BLaER1 (cell line): ENCODE measurements around the gene LRRC41.

Source experiments
- H3K27ac ChIP-seq: shearing (Covaris generic); formaldehyde crosslinking; 2 replicates; pipeline ENCODE4 v1.8.1; 2022
- H3K27me3 ChIP-seq: shearing (Covaris generic); formaldehyde crosslinking; 2 replicates; pipeline ENCODE4 v1.8.1; 2022
- H3K36me3 ChIP-seq: shearing (Covaris generic); formaldehyde crosslinking; 2 replicates; pipeline ENCODE4 v1.8.1; 2022
- H3K4me1 ChIP-seq: shearing (Covaris generic); formaldehyde crosslinking; 2 replicates; pipeline ENCODE4 v1.8.1; 2022
- H3K4me2 ChIP-seq: shearing (Covaris generic); formaldehyde crosslinking; 2 replicates; pipeline ENCODE4 v1.8.1; 2022
- H3K4me3 ChIP-seq: shearing (Covaris generic); formaldehyde crosslinking; 2 replicates; pipeline ENCODE4 v1.8.1; 2022
- H3K9ac ChIP-seq: shearing (Covaris generic); formaldehyde crosslinking; 2 replicates; pipeline ENCODE4 v1.8.1; 2022
- H3K9me3 ChIP-seq: shearing (Covaris generic); formaldehyde crosslinking; 2 replicates; pipeline ENCODE4 v1.8.1; 2022
- H4K20me1 ChIP-seq: shearing (Covaris generic); formaldehyde crosslinking; 2 replicates; pipeline ENCODE4 v1.8.1; 2022
- Cebpa-rat ChIP-seq: shearing (Covaris generic); IDR thresholded peaks from 2 replicates; pipeline ENCODE4 v1.8.1; 2022

The LRRC41 gene

DNA sequence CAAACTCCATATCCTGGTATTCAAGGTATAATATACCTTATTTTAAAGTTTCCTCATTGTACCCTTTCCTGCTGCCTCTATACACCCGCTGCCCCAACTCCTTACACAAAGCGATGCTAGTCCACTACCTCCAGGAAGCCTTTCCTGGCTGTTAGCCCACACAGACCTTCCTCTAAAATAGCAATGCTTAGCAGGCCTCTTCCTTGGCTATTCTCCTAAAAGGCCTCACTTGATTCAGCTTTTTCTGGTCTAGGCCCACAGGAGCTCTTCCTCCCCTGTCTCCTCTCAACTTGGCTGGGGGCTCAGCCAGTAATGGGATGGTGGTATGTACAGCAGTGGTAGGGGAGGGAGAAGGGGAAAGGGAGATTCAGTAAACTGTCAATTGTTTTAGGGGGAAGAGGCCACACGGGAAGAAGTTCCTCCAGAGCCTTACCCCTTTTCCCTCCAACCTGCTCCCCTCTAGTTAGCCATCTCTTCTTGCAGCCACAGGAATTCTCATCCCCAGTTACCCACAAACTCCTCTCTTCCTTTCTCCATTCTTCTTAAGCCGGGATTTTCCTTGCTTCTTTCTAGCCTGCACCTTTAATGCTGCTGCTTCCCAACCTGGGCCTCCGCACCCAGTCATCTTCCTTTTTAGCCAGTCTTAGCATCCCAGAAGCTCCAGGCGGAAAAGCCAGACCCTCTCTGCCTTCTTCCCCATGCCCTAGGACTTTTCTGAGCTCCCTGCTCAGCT, 2.6 kb downstream of the LRRC41 start:
- H3K4me3 ChIP-seq = peak overlapping the region; percentile 96
- no peaks in the 10 kb centered on the region for H3K27me3 ChIP-seq
- TF ChIP-seq Cebpa-rat = no peak
- peaks cover 36% of the 10 kb centered on the region for H3K36me3 ChIP-seq
- H3K4me2 ChIP-seq = peak overlapping the region; percentile 94
- peak overlapping the region; percentile 100 for H3K9ac ChIP-seq
- peaks cover 31% of the 10 kb centered on the region for H3K4me1 ChIP-seq
- no peaks in the 10 kb centered on the region for H3K9me3 ChIP-seq
- H3K27ac ChIP-seq = peak overlapping the region; percentile 99
- peaks cover 68% of the 10 kb centered on the region for H4K20me1 ChIP-seq

DNA sequence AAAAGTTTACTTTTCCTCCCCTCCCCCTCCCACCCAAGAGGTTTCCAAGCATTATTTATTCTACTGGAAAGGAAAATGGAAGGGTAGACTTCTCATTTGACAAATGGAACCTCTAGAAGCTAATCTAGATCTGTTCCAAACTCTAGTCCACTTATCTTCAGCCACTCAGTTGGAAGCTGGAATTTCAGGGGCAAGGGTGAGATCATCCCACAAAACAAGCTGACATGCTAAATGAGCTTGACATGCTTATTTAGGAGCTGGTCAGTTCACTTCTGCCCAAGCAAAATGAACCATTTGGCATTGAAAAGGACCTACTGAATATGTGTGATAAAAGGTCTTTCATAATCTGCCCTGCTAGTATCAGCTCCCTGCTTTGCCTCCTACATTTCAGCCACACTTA, 5.0 kb downstream of the LRRC41 start:
- Histone ChIP-seq H4K20me1 (peaks cover 52% of the 10 kb centered on the region), H3K4me2 (no peak overlapping the region), H3K9me3 (no peaks in the 10 kb centered on the region), H3K4me3 (no peak overlapping the region), H3K27me3 (no peaks in the 10 kb centered on the region), H3K4me1 (peaks cover 16% of the 10 kb centered on the region), H3K27ac (no peak overlapping the region), H3K9ac (no peak overlapping the region), H3K36me3 (peaks cover 60% of the 10 kb centered on the region)
- TF ChIP-seq Cebpa-rat = no peak

DNA sequence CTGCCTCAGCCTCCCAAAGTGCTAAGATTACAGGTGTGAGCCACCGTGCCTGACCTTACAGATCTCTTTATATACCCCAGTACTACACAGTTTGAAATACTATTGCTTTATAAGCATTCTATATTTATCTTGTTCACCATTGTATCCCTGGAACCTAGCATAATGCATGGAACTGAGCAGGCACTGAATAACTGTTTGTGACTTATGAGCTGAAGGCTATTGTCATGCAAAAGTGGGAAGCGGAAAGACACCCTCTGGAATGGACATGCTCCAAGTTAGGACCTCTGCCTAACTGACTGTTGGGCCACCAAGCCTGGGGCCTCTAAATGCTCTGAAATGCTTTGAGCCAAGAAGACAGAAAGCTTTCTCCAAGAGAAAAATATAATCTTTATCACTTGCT, 8.1 kb downstream of the LRRC41 start:
- no peak overlapping the region for H3K4me2 ChIP-seq
- H3K4me1 ChIP-seq = peaks cover 5% of the 10 kb centered on the region
- H3K27me3 ChIP-seq = no peaks in the 10 kb centered on the region
- H3K4me3 ChIP-seq = no peak overlapping the region
- H3K9ac ChIP-seq = no peak overlapping the region
- no peak overlapping the region for H3K27ac ChIP-seq
- no peak for TF ChIP-seq Cebpa-rat
- no peaks in the 10 kb centered on the region for H3K9me3 ChIP-seq
- H4K20me1 ChIP-seq = peaks cover 38% of the 10 kb centered on the region
- H3K36me3 ChIP-seq = peaks cover 87% of the 10 kb centered on the region

DNA sequence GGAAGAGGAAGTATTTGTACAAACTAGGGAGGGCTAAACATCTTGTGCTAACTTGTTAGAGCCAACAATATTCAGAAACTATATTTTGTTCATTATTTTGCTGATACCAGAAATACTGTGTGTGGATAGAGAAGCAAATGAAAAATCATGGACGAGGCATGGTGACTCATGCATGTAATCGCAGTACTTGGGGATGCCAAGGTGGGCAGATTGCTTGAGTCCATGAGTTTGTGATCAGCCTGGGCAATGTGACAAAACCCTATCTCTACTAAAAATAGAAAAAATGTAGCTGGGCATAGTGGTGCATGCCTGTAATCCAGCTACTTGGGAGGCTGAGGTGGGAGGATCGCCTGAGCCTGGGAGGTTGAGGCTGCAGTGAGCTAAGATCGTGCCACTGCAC, 13.4 kb downstream of the LRRC41 start:
- Histone ChIP-seq H3K9ac (no peak overlapping the region), H4K20me1 (peaks cover 31% of the 10 kb centered on the region), H3K36me3 (peaks cover 95% of the 10 kb centered on the region), H3K27ac (no peak overlapping the region), H3K4me1 (no peaks in the 10 kb centered on the region), H3K9me3 (no peaks in the 10 kb centered on the region), H3K4me3 (no peak overlapping the region), H3K27me3 (no peaks in the 10 kb centered on the region), H3K4me2 (no peak overlapping the region)
- no peak for TF ChIP-seq Cebpa-rat

DNA sequence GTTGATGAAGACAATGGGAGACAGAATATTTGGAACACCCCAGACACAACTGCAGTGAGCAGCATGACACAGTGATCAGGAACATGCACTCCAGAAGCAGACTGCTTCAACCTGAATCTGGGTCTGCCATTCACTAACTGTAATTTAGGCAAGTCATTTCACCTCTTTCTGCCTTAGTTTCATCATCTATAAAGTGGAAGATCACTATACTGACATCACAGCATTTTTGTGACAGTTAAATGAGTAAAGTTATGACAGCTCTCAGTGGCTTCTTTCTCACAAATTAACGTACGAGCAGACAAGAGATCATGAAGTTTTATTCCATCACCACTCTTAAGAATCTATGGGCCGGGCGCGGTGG, 14.3 kb downstream of the LRRC41 start:
- Histone ChIP-seq H3K27ac (no peak overlapping the region), H3K4me1 (no peaks in the 10 kb centered on the region), H3K4me3 (no peak overlapping the region), H3K27me3 (no peaks in the 10 kb centered on the region), H3K36me3 (peaks cover 95% of the 10 kb centered on the region), H3K9me3 (no peaks in the 10 kb centered on the region), H3K4me2 (no peak overlapping the region), H4K20me1 (peaks cover 40% of the 10 kb centered on the region), H3K9ac (no peak overlapping the region)
- TF ChIP-seq Cebpa-rat = no peak

DNA sequence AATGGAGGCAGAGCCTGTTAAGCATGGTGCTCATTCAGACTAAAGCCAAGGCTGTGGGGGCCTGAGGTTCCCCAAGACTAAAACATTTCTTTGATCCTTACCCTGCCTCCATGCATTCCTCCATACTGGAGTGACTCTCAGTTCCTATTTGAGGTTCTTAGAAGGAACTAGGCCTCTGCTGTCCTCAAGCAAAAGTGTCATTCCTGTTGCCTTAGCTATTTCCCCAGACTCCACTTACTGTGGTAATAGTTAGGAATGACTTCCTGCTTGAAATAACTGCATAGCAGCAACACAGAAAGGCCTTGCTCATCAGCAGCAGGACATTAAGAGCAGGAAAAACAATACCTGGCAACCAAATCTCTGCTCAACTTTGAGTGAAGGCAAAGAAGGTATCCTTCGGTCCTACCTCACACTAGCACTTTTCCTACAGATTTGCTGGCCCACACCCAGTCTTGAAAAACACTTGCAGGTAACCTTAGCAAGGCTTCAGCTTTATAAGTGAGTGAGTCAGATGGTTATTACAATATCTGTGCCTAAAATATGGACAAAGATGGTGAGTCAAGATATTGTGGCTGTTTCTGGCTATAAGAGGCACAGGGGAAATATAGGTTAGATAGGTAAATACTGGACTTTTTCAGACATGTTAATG, 14.8 kb downstream of the LRRC41 start:
- H3K9ac ChIP-seq = no peak overlapping the region
- H3K9me3 ChIP-seq = no peaks in the 10 kb centered on the region
- H3K27me3 ChIP-seq = no peaks in the 10 kb centered on the region
- H3K4me1 ChIP-seq = no peaks in the 10 kb centered on the region
- H4K20me1 ChIP-seq = peaks cover 44% of the 10 kb centered on the region
- H3K36me3 ChIP-seq = peaks cover 95% of the 10 kb centered on the region
- H3K27ac ChIP-seq = no peak overlapping the region
- no peak for TF ChIP-seq Cebpa-rat
- no peak overlapping the region for H3K4me2 ChIP-seq
- H3K4me3 ChIP-seq = no peak overlapping the region

DNA sequence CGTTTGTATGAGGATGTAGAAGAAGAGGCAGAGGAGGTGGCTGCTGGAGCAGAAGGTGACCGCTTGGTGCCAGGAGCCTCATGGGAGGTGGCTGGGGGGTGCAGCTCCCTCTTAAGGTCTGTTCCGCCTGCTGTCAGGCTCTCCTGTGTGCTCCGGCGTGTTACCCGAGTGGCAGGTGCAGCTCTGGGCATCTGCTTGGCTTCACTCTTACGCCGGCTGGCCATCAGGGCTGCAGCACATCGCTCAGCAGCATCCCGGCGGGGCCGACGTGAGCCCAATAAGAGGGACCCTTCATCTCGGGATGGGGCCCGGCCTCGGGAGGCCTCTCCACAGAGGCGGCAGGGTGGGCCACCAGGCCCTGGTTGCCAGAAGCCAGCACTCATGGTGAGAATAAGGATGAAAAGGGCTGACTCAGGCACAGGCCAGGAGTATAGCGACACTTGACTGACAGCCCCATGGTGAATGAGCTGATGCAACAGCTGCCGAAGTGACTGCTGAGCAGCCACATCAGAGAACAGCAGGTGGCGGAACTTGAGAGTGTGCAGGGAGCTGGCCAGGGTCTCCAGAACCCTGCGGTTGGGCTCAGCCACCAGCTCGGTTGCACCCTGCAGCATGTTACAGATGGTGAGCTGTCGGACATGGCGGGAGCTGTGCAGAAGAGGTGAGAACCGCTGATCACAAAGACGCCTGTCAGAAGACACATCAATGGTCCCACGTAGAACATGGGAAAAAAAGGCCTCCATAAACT, 17.5 kb downstream of the LRRC41 start:
- no peaks in the 10 kb centered on the region for H3K4me1 ChIP-seq
- 0 out of 2 replicates have a peak overlapping the region, but pooled peaks have one; percentile 26 for H3K27ac ChIP-seq
- no peak overlapping the region for H3K4me3 ChIP-seq
- no peak for TF ChIP-seq Cebpa-rat
- H3K27me3 ChIP-seq = no peaks in the 10 kb centered on the region
- no peak overlapping the region for H3K9ac ChIP-seq
- H3K9me3 ChIP-seq = no peaks in the 10 kb centered on the region
- peaks cover 46% of the 10 kb centered on the region for H4K20me1 ChIP-seq
- no peak overlapping the region for H3K4me2 ChIP-seq
- H3K36me3 ChIP-seq = peaks cover 98% of the 10 kb centered on the region

DNA sequence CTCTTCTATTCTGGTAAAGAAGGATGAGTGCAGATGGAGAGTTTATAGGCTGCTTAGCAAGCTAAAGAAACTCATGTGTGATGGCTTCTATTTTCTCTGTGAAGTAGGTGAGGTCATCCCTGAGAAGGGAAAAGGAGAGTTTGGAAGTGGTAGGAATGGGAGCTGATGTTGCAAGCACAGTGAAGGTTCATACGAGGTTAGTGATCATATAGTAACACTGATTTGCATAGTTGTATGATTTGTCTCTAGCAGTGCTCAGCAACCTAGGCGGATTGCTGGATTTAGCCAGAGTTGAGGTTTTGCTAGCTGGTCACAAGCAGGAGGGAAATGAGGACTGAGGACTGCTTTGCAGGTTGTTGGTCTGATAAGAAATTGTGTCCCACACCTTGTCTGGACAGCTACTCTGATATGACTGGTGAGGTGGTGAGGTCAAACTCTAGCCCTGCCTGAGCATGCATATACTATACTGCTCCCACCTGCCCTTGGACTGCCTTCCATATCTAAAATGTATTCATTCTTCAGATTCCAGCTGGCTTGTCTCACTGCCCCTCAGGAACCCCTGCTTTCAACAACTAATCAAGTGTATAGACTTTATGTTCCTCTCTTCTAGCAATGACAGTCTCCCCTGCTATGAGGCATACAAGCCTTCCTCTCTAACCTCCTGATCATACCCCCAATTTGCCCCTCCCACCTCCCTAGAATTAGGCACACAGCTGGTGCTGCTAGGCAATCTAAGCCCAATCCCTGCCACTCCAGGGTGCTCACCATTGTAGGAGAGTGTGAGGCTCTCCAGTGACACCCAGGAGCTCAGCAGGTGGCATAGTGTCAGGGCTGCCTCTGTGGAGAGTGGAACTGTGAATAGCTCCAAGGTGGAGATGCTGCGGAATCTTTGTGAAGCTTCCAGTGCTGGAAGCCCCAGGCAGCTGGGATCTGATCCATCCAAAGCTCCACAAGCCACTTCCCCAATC, 18.5 kb downstream of the LRRC41 start:
- no peak overlapping the region for H3K9ac ChIP-seq
- H3K27me3 ChIP-seq = no peaks in the 10 kb centered on the region
- H3K36me3 ChIP-seq = peaks cover 100% of the 10 kb centered on the region
- H3K9me3 ChIP-seq = no peaks in the 10 kb centered on the region
- no peak for TF ChIP-seq Cebpa-rat
- no peaks in the 10 kb centered on the region for H3K4me1 ChIP-seq
- H4K20me1 ChIP-seq = peaks cover 56% of the 10 kb centered on the region
- no peak overlapping the region for H3K4me2 ChIP-seq
- H3K27ac ChIP-seq = no peak overlapping the region
- H3K4me3 ChIP-seq = no peak overlapping the region

DNA sequence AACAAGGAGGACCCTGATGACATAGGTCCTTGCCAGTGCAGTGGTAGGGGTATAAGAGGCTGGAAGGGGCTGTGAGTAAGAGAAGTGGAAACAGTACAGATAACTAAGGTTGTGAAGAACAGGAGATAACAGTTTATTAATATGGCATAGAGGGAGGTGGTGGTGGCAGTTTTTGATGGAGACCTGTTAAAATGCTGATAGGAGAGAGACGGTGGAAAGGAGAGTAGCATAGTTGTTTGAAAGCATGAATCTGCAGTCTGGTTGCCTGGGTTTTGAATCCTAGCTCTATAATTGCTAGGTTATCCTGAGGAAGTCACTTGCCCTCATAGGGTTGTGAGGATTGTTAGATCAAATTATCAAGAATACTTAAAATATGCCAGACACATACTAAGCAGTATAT, 19.4 kb downstream of the LRRC41 start:
- Histone ChIP-seq H4K20me1 (peaks cover 60% of the 10 kb centered on the region), H3K4me3 (no peak overlapping the region), H3K27ac (no peak overlapping the region), H3K27me3 (no peaks in the 10 kb centered on the region), H3K4me1 (no peaks in the 10 kb centered on the region), H3K4me2 (no peak overlapping the region), H3K36me3 (peaks cover 100% of the 10 kb centered on the region), H3K9ac (no peak overlapping the region), H3K9me3 (no peaks in the 10 kb centered on the region)
- TF ChIP-seq Cebpa-rat = no peak
